ENCODE results near the gene GRM1. TPM values are rescaled to one million over a fixed set of nuclear protein-coding genes. Genes with fewer than 3 reads are reported as not detected.

Gene GRM1
- polyA plus RNA-seq, 2 of the 4 experiments (the other 2 are of a cell fraction): 0.04 TPM; not detected in 1

DNA sequence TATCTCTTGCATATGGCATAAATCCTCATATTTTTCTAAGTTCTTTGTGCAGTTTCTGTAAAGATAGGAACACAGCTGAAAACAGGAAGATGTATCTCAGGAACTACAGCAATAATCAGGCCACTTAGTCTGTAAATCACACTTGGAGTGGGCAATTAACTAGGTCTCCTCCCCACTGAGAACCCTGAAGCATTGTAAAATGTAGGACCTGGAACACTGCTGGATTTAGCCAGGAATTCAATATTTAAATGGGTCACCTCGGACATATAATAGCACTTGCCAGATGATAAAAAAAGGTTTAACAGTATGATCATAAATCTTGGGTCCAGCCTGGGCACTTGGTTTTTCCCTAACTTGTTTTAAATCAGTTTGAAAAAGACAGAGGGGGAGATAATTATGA, 155.0 kb downstream of the GRM1 start:
- ChIA-PET POLR2A (no interaction called here), CTCF (no interaction called here)
- no peak for FAIRE-seq
- no peak for ATAC-seq
- WGBS (ENCODE audit: missing lambda C conversion rate): 17% methylated on average over 1 of the region's 1 CpG
- TF ChIP-seq RAD21 (conservative IDR thresholded peaks at IDR 0.05 in 1 of 2, IDR thresholded peaks at IDR 0.05 in 1 of 2): no peak
- no peak for TF ChIP-seq SREBF2 (IDR thresholded peaks at IDR 0.05)
- no peak for TF ChIP-seq CBX8 (IDR thresholded peaks at IDR 0.05)
- no peak for TF ChIP-seq MAZ (IDR thresholded peaks at IDR 0.05; ENCODE audit: borderline replicate concordance, low read depth, low read length)
- no peak for TF ChIP-seq NPAS2 (CRISPR knock-in tag; IDR thresholded peaks at IDR 0.05; ENCODE audit: borderline replicate concordance)
- no peak for TF ChIP-seq POLR2AphosphoS2 (conservative IDR thresholded peaks at IDR 0.05; ENCODE audit: low read length)
- no peak for TF ChIP-seq MAFK (IDR thresholded peaks at IDR 0.05; ENCODE audit: partially characterized antibody)
- TF ChIP-seq HEYL (CRISPR knock-in tag; IDR thresholded peaks at IDR 0.05): no peak
- no peak for TF ChIP-seq KDM5A (IDR thresholded peaks at IDR 0.05)
- TF ChIP-seq MYC (IDR thresholded peaks at IDR 0.05; ENCODE audit: borderline replicate concordance, low read length): no peak
- Histone ChIP-seq H3K4me1 (no peaks in the 10 kb centered on the region), H3K27ac (no peak overlapping the region), H3K4me3 (no peak overlapping the region), H3K9me3 (no peaks in the 10 kb centered on the region), H3K4me2 (no peak overlapping the region)
- no peak for DNase-seq (ENCODE audit: low read depth in 1 of 2, low spot score in 1 of 2)

DNA sequence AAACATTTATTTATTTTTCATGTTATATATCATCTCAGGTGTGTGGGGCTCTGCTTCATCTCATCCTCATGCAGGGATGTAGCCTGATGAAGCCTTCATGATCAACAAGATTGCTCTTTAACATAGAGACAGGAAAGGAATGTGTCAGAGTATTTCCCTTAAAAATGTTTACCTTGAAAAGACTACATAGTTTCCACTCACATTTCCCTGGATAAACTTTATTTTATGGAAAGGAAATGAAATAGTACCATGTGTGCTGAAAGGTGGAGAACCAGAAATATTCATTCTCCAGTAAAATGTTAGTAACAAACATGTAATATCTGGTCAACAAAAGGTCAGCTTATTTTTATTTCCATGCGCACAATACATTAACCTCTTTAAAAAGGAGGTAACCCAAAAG, 155.8 kb downstream of the GRM1 start:
- no peak for ATAC-seq
- Histone ChIP-seq H3K4me2 (no peak overlapping the region), H3K4me1 (no peaks in the 10 kb centered on the region), H3K27ac (no peak overlapping the region), H3K4me3 (no peak overlapping the region), H3K9me3 (no peaks in the 10 kb centered on the region)
- CTCF ChIA-PET: no interaction called here
- 87% methylated on average over 1 of the region's 1 CpG for WGBS (ENCODE audit: missing lambda C conversion rate)
- FAIRE-seq: no peak
- TF ChIP-seq, protein P1, sequence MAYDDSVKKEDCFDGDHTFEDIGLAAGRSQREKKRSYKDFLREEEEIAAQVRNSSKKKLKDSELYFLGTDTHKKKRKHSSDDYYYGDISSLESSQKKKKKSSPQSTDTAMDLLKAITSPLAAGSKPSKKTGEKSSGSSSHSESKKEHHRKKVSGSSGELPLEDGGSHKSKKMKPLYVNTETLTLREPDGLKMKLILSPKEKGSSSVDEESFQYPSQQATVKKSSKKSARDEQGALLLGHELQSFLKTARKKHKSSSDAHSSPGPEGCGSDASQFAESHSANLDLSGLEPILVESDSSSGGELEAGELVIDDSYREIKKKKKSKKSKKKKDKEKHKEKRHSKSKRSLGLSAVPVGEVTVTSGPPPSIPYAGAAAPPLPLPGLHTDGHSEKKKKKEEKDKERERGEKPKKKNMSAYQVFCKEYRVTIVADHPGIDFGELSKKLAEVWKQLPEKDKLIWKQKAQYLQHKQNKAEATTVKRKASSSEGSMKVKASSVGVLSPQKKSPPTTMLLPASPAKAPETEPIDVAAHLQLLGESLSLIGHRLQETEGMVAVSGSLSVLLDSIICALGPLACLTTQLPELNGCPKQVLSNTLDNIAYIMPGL (CRISPR knock-in tag; IDR thresholded peaks at IDR 0.05; ENCODE audit: borderline replicate concordance): no peak
- TF ChIP-seq, protein P2, sequence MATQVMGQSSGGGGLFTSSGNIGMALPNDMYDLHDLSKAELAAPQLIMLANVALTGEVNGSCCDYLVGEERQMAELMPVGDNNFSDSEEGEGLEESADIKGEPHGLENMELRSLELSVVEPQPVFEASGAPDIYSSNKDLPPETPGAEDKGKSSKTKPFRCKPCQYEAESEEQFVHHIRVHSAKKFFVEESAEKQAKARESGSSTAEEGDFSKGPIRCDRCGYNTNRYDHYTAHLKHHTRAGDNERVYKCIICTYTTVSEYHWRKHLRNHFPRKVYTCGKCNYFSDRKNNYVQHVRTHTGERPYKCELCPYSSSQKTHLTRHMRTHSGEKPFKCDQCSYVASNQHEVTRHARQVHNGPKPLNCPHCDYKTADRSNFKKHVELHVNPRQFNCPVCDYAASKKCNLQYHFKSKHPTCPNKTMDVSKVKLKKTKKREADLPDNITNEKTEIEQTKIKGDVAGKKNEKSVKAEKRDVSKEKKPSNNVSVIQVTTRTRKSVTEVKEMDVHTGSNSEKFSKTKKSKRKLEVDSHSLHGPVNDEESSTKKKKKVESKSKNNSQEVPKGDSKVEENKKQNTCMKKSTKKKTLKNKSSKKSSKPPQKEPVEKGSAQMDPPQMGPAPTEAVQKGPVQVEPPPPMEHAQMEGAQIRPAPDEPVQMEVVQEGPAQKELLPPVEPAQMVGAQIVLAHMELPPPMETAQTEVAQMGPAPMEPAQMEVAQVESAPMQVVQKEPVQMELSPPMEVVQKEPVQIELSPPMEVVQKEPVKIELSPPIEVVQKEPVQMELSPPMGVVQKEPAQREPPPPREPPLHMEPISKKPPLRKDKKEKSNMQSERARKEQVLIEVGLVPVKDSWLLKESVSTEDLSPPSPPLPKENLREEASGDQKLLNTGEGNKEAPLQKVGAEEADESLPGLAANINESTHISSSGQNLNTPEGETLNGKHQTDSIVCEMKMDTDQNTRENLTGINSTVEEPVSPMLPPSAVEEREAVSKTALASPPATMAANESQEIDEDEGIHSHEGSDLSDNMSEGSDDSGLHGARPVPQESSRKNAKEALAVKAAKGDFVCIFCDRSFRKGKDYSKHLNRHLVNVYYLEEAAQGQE (IDR thresholded peaks at IDR 0.05): no peak
- TF ChIP-seq, protein P3, sequence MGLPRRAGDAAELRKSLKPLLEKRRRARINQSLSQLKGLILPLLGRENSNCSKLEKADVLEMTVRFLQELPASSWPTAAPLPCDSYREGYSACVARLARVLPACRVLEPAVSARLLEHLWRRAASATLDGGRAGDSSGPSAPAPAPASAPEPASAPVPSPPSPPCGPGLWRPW (IDR thresholded peaks at IDR 0.05): no peak
- no peak for TF ChIP-seq FOSB (CRISPR knock-in tag; IDR thresholded peaks at IDR 0.05)
- TF ChIP-seq RARB (CRISPR knock-in tag; IDR thresholded peaks at IDR 0.05): no peak
- TF ChIP-seq POLR2AphosphoS2 (conservative IDR thresholded peaks at IDR 0.05; ENCODE audit: low read length): no peak
- DNase-seq (ENCODE audit: low read depth in 1 of 2, low spot score in 1 of 2): no peak
- POLR2A ChIA-PET: no interaction called here

DNA sequence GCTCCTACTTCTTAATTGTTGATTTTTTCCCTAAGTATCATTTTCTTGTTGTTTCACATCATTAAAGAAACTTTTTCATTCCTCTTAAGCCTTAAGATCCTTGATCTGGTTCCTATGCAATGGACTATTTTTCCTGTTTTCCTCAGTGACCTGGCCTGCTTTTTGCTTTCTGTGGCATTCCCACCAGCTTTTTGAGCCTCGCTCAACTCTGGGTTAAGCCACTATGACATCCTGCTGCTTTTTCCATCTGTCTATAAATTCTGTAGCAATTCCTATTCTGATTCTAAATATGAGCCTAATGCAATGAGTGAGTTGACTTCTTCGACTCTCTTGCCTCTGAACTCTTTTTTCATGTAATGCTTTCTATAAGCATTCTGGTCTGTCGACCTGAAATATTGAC, 160.3 kb downstream of the GRM1 start:
- TF ChIP-seq BHLHE40 (IDR thresholded peaks at IDR 0.05; ENCODE audit: low read depth, low read length) (no peak), RAD21 (conservative IDR thresholded peaks at IDR 0.05 in 1 of 2, IDR thresholded peaks at IDR 0.05 in 1 of 2) (no peak)
- Histone ChIP-seq H3K4me2 (no peak overlapping the region), H3K9me3 (no peaks in the 10 kb centered on the region), H3K27ac (no peak overlapping the region), H3K4me3 (no peak overlapping the region), H3K4me1 (no peaks in the 10 kb centered on the region)
- ChIA-PET CTCF (no interaction called here), POLR2A (no interaction called here)
- 22% methylated on average over 3 of the region's 3 CpGs for WGBS (ENCODE audit: missing lambda C conversion rate)
- no peak for ATAC-seq
- no peak for FAIRE-seq
- DNase-seq (ENCODE audit: low read depth in 1 of 2, low spot score in 1 of 2): no peak

All from A549 (cell line).